Activated CD8-positive, alpha-beta memory T cell treated with anti-CD3 and anti-CD28 coated beads, Interleukin-2, amount 50 U/mL, for 24 hours (primary cell): Measurements from ENCODE around the gene IL36A.

Experiments
- DNase-seq: peaks from one replicate; pipeline ENCODE4 v3.0.0-alpha.2; 2020; ENCODE audit errors: extremely low read depth

IL36A gene

GRCh38 chr2:113007250-113007649 is 2.0 kb downstream of the IL36A start:
- no peak for DNase-seq

DNA sequence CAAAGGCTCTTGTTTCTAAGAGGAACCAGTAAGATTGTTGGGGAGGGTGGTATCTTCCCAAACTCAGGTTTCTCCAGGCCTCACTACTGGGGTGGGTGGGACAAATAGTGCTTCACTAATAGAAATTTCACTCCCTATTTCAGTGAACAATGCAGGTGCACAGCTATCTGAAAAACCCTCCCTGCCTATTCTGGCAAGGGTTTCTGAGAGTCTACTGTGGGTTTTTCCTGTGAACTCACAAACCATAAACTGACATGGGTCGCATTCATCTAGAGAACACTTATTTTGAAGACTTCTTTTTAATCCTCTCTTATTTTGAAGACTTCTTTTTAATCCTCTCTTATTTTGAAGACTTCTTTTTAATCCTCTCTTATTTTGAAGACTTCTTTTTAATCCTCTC is 4.4 kb downstream of the IL36A start:
- no peak for DNase-seq

- DNase-seq, result no peak
Observed at GRCh38 chr2:113010088-113010487, 4.8 kb downstream of the IL36A start.

- no peak for DNase-seq
Observed at GRCh38 chr2:113011108-113011507, 5.8 kb downstream of the IL36A start.

DNA sequence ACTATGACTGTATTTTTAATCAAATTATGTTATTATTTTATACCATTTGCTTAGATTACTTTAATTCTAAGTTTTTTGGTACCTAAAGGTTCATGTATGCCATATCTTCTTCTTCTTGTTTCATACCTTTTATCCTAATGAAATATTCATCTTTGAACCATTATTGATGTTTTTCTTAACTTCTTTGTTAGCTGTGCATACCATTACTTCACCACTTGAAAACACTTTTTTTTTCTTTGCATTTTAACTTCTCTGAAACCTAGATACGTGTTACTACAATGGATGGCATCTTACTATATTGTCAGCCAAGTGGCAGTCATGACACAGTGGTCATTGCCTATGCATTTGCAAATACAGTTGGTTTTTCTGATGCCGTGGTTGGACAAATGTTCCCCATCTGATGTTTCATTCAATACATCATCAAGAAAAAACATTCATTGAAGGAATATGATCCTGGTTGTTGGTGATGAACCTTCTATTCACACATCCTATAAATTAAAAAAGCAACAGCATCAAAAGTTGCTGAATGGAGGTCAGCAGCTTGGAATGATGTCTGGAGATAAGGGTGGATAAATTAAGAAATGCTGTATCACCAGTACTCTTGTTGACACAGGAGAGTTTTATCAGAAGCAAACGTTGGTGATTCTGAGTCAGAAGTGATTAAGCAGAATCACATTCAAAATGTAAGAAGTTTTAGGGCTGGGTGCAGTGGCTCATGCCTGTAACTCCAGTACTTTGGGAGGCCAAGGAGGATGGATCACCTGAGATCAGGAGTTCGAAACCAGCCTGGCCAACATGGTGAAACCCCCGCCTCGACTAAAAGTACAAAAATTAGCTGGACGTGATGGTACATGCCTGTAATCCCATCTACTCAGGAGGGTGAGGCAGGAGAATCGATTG is 7.4 kb downstream of the IL36A start:
- no peak for DNase-seq

GRCh38 chr2:113013336-113013661 is 8.0 kb downstream of the IL36A start:
- no peak for DNase-seq

DNA sequence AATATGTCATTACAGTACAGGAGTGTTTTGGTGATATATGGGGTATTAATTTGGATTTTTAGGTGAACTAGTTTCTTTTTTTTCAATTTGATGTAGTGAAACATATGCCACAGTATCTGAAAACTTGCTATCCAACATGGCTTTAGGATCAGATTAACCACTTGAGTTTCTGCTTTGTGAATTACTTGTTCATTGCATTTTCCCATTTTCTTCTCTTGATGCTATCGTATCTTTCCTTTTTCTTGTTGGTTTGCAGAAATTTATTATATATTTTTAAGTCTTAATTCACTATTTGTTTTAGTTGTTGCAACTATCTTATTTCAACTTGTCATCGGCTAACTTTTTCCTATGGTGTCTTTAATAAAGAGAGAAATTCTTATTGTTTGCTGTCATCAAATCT is 8.8 kb downstream of the IL36A start:
- no peak for DNase-seq

DNA sequence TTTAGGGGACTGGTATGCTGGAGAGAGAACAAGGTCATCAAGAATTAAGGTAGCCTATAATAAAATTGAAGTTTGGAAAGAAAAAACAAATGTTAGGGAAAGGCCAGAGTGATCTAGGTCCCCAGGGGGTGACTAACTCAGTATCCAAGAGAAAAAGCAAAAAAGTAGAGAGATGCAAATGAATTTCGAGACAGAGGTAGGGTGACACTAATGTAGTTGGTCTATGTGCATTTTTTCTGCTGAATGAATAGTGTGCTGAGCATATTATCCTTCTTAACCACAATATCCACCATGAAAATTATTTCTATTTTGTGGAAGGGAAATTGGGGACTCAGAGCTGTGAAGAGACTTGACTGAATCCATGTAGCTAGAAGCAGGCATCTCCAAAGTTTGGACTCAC is 9.8 kb downstream of the IL36A start:
- DNase-seq, result no peak

DNA sequence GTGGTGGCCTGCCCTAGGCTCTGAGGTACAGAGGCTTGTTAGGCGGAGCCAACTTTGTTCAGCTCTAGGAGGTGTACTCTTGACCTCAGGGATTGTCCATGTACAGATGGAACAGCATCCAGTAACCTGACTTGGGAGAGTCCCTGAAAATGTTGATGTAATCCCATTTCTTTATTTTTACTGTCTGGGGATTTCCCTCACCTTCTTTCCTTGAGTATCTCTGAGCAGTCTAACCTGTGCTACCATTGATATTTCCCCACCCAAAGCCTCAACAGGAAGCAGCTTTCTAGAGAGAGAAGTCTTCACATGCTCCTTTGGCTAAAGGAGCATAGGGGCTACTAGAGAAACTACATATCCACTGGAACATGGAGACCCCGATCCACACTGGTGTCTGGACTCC is 10.4 kb downstream of the IL36A start:
- DNase-seq, result no peak

- no peak for DNase-seq
Observed at GRCh38 chr2:113018509-113018908, 13.2 kb downstream of the IL36A start.

- DNase-seq, result no peak
Observed at GRCh38 chr2:113021312-113021711, 16.1 kb downstream of the IL36A start.

DNA sequence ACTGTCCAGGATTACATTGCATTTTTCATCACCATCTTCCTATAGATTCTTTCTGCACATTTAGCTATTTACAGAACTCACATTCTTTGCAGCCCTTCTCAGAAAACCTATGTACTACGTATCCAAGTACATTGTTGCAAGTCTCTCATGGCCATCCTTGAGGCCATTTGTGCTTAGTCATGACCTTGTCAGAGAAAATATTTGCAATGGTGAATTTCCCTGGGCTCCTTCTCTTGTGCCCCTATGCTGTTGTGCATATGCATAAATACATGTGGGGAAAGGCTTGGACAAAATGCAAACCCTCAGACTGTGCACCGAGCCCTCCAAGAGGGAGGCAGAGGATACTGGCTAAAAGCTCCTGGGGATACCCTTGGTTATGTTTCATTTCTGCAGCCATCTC is 19.5 kb downstream of the IL36A start:
- no peak for DNase-seq

- no peak for DNase-seq
Observed at GRCh38 chr2:113025737-113026136, 20.5 kb downstream of the IL36A start.

DNA sequence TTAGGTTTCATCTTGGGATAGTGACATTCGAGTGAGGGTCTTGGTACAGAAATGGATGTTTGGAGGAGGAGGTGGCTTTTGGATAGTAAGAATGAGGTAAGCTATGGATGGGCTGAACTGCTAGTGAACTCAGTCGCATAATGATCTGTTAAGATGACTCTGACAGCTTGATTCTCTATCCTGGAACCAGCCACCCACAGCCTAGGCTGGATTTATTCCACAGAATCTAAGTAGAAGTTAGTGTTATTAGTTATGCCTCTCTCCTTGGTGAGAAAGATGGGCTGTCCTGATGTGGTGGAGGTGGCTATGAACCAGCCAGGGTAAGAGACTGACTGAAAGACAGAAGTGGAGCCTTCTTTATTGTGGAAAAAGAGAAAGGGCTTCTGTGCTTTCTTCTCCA is 22.4 kb downstream of the IL36A start:
- no peak for DNase-seq

DNA sequence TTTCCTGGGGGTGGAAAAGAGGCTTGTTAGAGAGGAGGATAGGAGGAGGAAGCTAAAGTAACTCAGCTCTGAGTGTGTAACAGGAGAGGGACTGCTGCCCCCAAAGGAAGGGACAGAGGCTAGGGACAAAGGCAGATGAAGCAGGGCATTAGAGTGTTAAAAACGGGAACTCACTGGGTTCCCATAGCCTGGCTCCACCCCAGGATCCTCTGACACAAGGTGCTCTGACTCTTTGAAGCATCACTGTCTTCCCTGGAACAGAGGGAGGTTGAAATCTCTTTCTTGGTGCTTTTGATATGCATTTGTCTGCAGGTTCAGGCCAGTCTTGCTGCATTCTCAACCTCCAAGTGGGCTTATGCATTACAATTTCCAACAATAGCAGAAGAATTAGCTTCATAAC is 22.9 kb downstream of the IL36A start:
- DNase-seq, result no peak

- no peak for DNase-seq
Observed at GRCh38 chr2:113032737-113033136, 27.5 kb downstream of the IL36A start.

GRCh38 chr2:113034016-113034415 is 28.8 kb downstream of the IL36A start:
- no peak for DNase-seq

DNA sequence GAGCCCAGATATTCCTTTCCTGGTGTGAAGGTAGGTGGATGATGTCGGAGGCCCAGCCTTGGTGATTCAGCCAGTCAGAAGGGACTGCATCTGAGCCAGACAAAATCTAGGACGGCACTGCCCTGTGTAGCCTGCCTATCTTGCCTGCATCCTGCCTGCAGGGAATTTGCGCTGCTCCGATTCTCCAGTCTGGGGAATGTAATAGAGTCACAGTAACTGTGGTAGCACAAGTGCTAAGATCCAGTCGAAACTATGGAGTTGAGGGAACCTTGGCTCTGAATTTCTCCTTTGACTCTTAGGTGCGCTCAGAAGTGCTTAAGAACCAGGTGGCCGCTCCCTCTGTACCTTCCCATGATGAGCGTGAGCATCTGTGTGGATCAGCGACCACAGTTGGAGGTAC is 31.5 kb downstream of the IL36A start:
- no peak for DNase-seq

DNA sequence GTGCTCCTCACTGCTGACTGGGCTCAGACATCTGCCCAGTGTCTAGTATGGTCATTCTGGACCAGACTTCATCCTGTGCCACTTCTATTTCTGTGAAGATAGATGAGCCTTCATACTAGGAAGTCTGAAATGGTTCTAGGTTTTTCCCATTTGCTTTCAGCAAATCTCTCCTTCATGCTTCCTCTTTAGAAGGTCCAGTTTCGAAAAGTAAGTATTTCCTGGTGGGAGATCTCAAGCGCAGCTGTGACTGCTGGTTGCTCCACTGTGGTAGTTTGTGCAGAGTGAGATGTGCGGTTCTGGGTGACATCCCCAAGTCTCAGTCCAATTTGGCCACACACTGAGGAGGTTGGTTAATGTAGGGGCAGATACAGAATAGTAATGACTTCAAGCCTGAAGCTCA is 33.0 kb downstream of the IL36A start:
- DNase-seq, result no peak

- DNase-seq, result no peak
Observed at GRCh38 chr2:113039158-113039557, 33.9 kb downstream of the IL36A start.

- DNase-seq, result no peak
Observed at GRCh38 chr2:113039719-113040118, 34.5 kb downstream of the IL36A start.

DNA sequence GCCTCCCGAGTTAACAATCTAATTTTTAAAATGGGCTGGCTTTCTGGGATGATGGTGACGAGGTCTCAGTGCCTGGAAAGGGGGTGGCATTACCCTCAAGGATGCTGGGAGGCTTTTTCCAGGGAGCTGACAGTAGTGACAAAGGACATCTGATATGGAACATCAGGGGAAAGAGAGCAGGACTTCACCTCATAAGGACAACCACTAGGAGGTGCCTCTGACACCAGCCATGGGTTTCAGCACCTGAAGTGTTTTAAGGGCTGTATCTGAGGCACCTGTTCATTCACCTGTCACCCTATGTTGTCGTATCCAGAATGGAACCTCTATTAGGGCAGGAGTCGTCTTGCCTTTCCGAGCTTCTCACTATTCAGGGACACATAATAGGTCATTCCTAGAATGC is 36.6 kb downstream of the IL36A start:
- no peak for DNase-seq

DNA sequence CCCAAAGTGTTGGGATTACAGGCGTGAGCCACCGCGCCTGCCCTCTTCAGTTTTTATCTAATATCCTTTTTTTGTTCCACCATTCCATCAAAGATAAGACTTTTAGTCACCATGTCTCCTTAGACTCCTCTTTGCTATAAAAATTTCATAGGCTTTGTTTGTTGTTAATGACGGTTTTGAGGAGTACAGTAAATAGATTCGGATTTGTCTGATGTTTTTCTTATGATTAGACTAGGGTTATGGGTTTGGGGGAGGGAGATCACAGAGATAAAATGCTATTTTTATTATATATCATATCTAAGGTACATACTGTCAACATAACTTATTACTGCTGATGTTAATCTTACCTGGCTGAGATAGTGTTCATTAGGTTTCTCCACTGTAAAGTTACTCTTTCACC is 41.2 kb downstream of the IL36A start:
- DNase-seq, result no peak
